ENCODE data around the gene RASSF3. TPM values are rescaled to one million over a fixed set of nuclear protein-coding genes. Genes with fewer than 3 reads are reported as not detected.

RASSF3 gene
- total and polyA plus RNA-seq, 2 of the 13 experiments (the other 11 are each of a cell fraction or from before 2014, with no cell fraction given) = 15.5 to 16.0 TPM

GRCh38 chr12:64655141-64655540 is 44.8 kb downstream of the RASSF3 start (continued):
- no peak for TF ChIP-seq CREB1 (IDR thresholded peaks at IDR 0.05)
- peak; percentile 26; the same call in 1 of the 2 replicates for TF ChIP-seq CREB1 (CRISPR knock-in tag; IDR thresholded peaks at IDR 0.05)
- peak; percentile 89 for TF ChIP-seq FOSL2 (CRISPR knock-in tag; IDR thresholded peaks at IDR 0.05)
- no peak for TF ChIP-seq MLLT10 (CRISPR knock-in tag; IDR thresholded peaks at IDR 0.05)
- TF ChIP-seq, protein P1, sequence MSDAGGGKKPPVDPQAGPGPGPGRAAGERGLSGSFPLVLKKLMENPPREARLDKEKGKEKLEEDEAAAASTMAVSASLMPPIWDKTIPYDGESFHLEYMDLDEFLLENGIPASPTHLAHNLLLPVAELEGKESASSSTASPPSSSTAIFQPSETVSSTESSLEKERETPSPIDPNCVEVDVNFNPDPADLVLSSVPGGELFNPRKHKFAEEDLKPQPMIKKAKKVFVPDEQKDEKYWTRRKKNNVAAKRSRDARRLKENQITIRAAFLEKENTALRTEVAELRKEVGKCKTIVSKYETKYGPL (CRISPR knock-in tag; IDR thresholded peaks at IDR 0.05) = peak; percentile 57; the same call in 1 of the 2 replicates
- TF ChIP-seq ZNF569 (CRISPR knock-in tag; IDR thresholded peaks at IDR 0.05; ENCODE audit: borderline replicate concordance) = no peak
- 0 out of 4 replicates have a peak, but pooled peaks of 1 of the 2 experiments have one; percentile 36 for TF ChIP-seq KLF16 (CRISPR knock-in tag; IDR thresholded peaks at IDR 0.05)
- no peak for TF ChIP-seq NFAT5 (CRISPR knock-in tag; IDR thresholded peaks at IDR 0.05)
- TF ChIP-seq, protein P2, sequence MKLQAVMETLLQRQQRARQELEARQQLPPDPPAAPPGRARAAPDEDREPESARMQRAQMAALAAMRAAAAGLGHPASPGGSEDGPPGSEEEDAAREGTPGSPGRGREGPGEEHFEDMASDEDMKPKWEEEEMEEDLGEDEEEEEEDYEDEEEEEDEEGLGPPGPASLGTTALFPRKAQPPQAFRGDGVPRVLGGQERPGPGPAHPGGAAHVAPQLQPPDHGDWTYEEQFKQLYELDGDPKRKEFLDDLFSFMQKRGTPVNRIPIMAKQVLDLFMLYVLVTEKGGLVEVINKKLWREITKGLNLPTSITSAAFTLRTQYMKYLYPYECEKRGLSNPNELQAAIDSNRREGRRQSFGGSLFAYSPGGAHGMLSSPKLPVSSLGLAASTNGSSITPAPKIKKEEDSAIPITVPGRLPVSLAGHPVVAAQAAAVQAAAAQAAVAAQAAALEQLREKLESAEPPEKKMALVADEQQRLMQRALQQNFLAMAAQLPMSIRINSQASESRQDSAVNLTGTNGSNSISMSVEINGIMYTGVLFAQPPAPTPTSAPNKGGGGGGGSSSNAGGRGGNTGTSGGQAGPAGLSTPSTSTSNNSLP (IDR thresholded peaks at IDR 0.05; ENCODE audit: low read depth, low read length) = peak; percentile 74; the same call in 1 of the 2 replicates
- no peak for TF ChIP-seq FOXA1 (IDR thresholded peaks at IDR 0.05)
- 0 out of 2 replicates have a peak, but pooled peaks have one; percentile 10 for TF ChIP-seq FOXA1 (CRISPR knock-in tag; IDR thresholded peaks at IDR 0.05)
- no peak for TF ChIP-seq PHF21A (CRISPR knock-in tag; IDR thresholded peaks at IDR 0.05)
- TF ChIP-seq SOX6 (IDR thresholded peaks at IDR 0.05) = no peak
- TF ChIP-seq SOX6 (CRISPR knock-in tag; IDR thresholded peaks at IDR 0.05) = peak; percentile 73
- TF ChIP-seq SOX5 (CRISPR knock-in tag; IDR thresholded peaks at IDR 0.05; ENCODE audit: borderline replicate concordance) = peak; percentile 47; the same call in 1 of the 2 replicates
- no peak for TF ChIP-seq ZFP1 (CRISPR knock-in tag; IDR thresholded peaks at IDR 0.05)
- peak; percentile 22 for TF ChIP-seq SKI (IDR thresholded peaks at IDR 0.05; ENCODE audit: partially characterized antibody)
- peak; percentile 56; the same call in 1 of the 2 replicates for TF ChIP-seq SAP130 (CRISPR knock-in tag; IDR thresholded peaks at IDR 0.05; ENCODE audit: low read depth)
- TF ChIP-seq HMG20A (CRISPR knock-in tag; IDR thresholded peaks at IDR 0.05; ENCODE audit: borderline replicate concordance) = peak; percentile 65
- peak; percentile 33; the same call in 1 of the 2 replicates for TF ChIP-seq ATF2 (CRISPR knock-in tag; IDR thresholded peaks at IDR 0.05)
- TF ChIP-seq SOX13 (IDR thresholded peaks at IDR 0.05) = no peak
- TF ChIP-seq SOX13 (CRISPR knock-in tag; conservative IDR thresholded peaks at IDR 0.05 in 1 of 2, IDR thresholded peaks at IDR 0.05 in 1 of 2) = peak in 1 of 2 experiments; percentile 61; a peak in 1 of 4 replicates
- TF ChIP-seq HMGA1 (CRISPR knock-in tag; conservative IDR thresholded peaks at IDR 0.05) = no peak
- TF ChIP-seq ZBTB7A (CRISPR knock-in tag; IDR thresholded peaks at IDR 0.05) = no peak
- TF ChIP-seq TCF7 (IDR thresholded peaks at IDR 0.05; ENCODE audit: low read depth) = peak; percentile 59
- peak; percentile 93 for TF ChIP-seq CEBPG (CRISPR knock-in tag; IDR thresholded peaks at IDR 0.05)

All from HepG2 (cell line).